NOMO-1 treated with DMSO at 0.1 percent for 48 hours (cell line): ENCODE data around the gene BEAN1.
"Not testable (repeated sequence)": the region's sequence is repeated elsewhere in the genome, so short reads cannot be mapped to it uniquely, and the experiment has no call there.

Experiments used
- DNase-seq: peaks from one replicate; lab custom pipeline; 2025; ENCODE audit not compliant: unreplicated experiment; lab: John Stamatoyannopoulos, UW

The BEAN1 gene

DNA sequence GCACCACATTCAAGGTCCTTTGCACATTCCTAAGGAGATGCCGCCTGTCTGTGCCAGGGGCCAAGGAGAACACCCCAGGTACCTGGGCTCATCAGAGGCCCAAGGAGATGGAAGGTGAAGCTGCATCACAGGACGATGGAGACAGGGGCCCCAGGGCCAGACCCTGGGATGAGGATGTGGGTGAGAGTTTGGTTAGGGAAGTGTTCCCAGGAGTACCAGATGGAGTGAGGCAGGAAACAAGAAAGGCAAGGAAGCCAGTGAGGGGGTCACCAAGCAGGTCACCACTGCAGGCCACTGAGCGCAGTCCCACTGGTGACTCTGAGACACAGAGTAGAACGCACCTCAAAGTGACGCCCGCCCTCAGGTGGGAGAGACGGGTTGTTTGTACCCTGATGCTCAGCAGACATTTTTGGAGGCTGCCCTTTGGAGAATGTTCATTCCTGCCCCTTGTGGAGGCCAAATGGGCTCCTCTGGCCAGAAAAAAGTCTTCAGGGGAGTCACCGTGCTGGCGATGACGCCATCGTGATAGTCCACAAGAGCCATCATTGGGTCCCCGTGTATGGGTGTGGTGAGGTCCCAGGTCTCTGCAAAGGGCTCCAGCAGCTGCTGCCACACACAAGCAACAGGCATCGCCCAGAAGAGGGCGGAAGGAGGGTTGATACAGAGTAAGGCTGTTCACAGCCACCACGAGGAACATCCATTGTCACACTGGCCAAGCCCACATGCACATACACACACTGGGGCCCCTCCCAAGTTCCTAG is 57.5 kb downstream of the BEAN1 start:
- no peak for DNase-seq

GRCh38 chr16:66485376-66485775 is 58.3 kb downstream of the BEAN1 start:
- no peak for DNase-seq

- no peak for DNase-seq
These were observed 59.2 kb downstream of the BEAN1 start for GRCh38 chr16:66486199-66486772.

GRCh38 chr16:66486773-66487579 is 59.9 kb downstream of the BEAN1 start:
- DNase-seq = no peak

GRCh38 chr16:66487580-66488275 is 60.6 kb downstream of the BEAN1 start:
- no peak for DNase-seq

GRCh38 chr16:66488505-66488904 is 61.4 kb downstream of the BEAN1 start:
- DNase-seq = no peak

- no peak for DNase-seq
These were observed 62.3 kb downstream of the BEAN1 start for GRCh38 chr16:66489385-66489784.

DNA sequence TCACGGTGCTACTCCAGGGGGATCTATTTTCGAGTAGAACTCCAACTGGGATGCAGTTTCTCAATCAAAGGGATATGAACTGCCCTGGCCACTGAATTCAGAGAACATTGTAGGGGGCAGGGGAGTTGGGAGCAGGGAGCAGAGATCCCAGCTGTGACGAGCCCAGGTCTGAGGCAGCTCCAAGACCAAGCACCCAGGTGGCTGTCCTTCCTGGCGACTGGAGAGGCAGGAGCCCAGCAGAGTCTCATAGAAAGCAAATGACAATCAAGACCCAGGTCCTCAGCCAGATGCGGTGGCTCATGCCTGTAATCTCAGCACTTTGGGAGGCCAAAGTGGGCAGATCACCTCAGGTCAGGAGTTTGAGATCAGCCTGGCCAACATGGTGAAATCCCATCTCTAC is 62.7 kb downstream of the BEAN1 start:
- DNase-seq = no peak

- no peak for DNase-seq
These were observed 64.0 kb downstream of the BEAN1 start for GRCh38 chr16:66490774-66491715.

DNA sequence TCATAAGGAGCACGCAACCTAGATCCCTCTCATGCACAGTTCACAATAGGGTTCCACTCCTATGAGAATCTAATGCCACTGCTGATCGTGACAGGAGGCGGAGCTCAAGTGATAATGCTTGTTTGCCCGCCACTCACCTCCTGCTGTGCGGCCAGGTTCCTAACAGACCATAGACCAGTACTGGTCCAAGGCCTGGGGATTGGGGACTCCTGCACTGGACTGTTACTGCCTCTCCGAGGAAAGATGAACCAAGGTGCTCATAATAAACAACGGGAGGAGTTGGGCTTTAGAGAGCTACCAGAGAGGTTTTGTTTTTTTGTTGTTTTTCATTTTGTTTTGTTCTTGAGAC is 64.6 kb downstream of the BEAN1 start:
- DNase-seq = no peak

- DNase-seq = no peak
These were observed 66.7 kb downstream of the BEAN1 start for GRCh38 chr16:66493490-66494401.

DNA sequence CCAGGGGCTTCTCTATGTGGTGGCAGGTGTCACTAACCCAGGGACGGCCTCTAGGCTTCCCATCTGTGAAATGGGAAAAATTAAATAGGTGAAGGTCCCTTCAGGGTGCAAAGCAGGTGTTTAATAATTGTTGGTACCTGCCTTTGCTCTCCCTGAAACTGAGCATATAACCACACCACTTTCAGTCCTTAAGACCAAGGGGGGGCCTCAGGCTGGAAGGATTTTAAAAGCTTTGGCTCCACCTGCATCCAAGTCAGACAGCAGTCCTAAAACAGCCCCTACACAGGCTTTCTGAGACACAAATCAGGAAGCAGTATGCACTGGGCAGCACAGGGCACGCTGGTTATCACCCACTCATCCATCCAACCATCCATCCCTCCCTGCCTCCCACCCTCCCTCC is 67.8 kb downstream of the BEAN1 start:
- DNase-seq = no peak

- no peak for DNase-seq
These were observed 68.3 kb downstream of the BEAN1 start for GRCh38 chr16:66495440-66495839.

DNA sequence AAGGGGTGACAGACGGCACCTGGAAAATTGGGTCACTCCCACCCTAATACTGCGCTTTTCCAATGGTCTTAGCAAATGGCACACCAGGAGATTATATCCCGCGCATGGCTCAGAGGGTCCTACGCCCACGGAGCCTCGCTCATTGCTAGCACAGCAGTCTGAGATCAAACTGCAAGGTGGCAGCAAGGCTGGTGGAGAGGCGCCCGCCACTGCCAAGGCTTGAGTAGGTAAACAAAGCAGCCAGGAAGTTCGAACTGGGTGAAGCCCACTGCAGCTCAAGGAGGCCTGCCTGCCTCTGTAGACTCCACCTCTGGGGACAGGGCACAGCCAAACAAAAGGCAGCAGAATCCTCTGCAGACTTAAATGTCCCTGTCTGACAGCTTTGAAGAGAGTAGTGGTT is 69.1 kb downstream of the BEAN1 start:
- not testable (repeated sequence) for DNase-seq

GRCh38 chr16:66497921-66498320 is 70.8 kb downstream of the BEAN1 start:
- not testable (repeated sequence) for DNase-seq

DNA sequence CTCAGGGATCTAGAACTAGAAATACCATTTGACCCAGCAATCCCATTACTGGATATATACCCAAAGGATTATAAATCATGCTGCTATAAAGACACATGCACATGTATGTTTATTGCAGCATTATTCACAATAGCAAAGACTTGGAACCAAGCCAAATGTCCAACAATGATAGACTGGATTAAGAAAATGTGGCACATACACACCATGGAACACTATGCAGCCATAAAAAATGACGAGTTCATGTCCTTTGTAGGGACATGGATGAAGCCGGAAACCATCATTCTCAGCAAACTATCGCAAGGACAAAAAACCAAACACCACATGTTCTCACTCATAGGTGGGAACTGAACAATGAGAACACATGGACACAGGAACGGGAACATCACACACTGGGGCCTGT is 74.5 kb downstream of the BEAN1 start:
- DNase-seq = not testable (repeated sequence)

GRCh38 chr16:66502020-66502913 is 75.2 kb downstream of the BEAN1 start:
- no peak for DNase-seq

- DNase-seq = no peak
These were observed 75.9 kb downstream of the BEAN1 start for GRCh38 chr16:66503030-66503429.
